Measurements from ENCODE around the gene PCGF3.
"Not testable (repeated sequence)": the region's sequence is repeated elsewhere in the genome, so short reads cannot be mapped to it uniquely, and the experiment has no call there.

Gene PCGF3

GRCh38 chr4:726838-727237 is 21.2 kb downstream of the PCGF3 start:
- no peak for DNase-seq

- no peak for DNase-seq
Measured at GRCh38 chr4:727576-727975, 21.9 kb downstream of the PCGF3 start.

GRCh38 chr4:729336-730315 is 24.0 kb downstream of the PCGF3 start:
- DNase-seq: no peak

DNA sequence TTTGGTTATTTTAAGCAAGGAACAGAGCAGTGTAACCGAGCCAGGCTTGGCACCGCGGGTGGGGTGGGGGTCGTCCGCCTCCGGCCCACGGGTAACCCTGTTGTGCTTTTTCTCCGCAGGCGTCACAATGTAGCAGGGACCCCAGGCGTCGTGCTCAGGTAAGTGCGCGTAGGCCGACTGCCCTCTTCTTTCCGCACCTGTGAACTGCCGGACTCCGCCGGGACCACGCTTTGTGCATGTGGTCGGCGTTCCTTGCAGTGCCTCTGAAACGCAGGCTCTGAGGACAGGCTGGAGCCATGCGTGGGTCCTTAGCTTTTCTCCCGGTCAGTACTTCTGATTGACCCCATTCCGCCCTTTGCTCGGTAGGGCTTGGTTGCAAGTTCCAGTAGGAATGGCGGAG is 24.9 kb downstream of the PCGF3 start:
- DNase-seq: no peak

DNA sequence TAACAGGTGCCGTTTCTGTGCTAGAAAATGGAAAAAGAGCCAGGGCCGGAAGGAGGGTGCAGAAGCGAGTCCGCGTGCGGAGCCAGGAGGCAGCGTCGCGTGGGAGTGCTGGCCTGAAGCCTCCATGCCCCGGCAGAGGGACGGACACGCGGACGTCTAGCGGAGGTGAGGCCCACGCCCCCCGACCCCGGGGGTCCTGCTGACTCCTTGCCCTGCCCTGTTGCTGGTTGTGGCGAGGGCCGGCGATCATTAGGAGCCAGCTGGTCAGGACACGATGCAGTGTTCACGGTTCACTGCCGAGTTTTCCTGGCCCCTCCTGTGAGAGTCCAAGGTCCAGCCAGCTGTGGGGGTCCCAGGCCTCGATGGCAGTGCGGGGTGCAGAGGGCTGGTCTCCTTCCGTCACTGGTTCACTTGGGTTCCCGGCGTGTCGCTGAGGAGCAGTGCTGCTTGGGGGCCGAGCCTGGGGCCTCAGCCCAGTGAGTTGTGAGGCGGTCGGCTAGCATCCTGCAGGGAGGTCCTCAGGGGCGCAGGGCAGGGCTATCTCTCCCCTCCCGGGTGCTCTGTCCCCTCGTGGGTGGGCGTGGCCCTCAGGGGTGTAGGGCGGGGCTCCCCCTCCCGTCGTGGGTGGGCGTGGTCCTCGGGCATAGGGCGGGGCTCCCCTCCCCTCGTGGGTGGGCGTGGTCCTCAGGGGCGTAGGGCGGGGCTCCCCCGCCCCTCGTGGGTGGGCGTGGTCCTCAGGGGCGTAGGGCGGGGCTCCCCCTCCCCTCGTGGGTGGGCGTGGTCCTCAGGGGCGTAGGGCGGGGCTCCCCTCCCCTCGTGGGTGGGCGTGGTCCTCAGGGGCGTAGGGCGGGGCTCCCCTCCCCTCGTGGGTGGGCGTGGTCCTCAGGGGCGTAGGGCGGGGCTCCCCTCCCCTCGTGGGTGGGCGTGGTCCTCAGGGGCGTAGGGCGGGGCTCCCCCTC is 25.6 kb downstream of the PCGF3 start:
- DNase-seq: not testable (repeated sequence)

GRCh38 chr4:731954-732353 is 26.3 kb downstream of the PCGF3 start:
- DNase-seq: not testable (repeated sequence)

DNA sequence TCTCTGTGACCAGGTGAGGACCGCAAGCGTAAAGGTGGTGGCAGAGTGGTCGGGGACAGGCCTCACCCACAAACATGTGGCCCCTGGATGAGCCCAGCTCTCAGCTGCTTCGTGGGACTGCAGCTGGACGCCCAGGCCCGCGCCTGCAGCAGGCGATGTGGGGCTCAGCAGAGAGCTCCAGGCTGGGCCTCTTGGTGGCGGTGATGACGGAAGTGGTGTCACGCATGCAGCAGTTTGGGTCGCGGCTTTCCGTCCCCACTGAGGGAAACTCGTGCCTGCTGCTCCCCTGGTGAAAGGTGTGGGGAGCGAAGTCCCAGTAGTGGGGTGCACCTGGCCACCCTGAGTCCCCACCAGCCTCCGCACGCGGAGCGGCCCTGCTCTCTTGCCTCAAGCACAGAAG is 26.9 kb downstream of the PCGF3 start:
- no peak for DNase-seq

- no peak for DNase-seq
Measured at GRCh38 chr4:732911-733630, 27.4 kb downstream of the PCGF3 start.

- no peak for DNase-seq
Measured at GRCh38 chr4:733631-733980, 28.0 kb downstream of the PCGF3 start.

- no peak for DNase-seq
Measured at GRCh38 chr4:734075-734474, 28.4 kb downstream of the PCGF3 start.

GRCh38 chr4:734951-735350 is 29.3 kb downstream of the PCGF3 start:
- no peak for DNase-seq

- no peak for DNase-seq
Measured at GRCh38 chr4:735583-735982, 30.0 kb downstream of the PCGF3 start.

GRCh38 chr4:736561-736960 is 30.9 kb downstream of the PCGF3 start:
- not testable (repeated sequence) for DNase-seq

GRCh38 chr4:738781-739280 is 33.2 kb downstream of the PCGF3 start:
- DNase-seq: no peak

DNA sequence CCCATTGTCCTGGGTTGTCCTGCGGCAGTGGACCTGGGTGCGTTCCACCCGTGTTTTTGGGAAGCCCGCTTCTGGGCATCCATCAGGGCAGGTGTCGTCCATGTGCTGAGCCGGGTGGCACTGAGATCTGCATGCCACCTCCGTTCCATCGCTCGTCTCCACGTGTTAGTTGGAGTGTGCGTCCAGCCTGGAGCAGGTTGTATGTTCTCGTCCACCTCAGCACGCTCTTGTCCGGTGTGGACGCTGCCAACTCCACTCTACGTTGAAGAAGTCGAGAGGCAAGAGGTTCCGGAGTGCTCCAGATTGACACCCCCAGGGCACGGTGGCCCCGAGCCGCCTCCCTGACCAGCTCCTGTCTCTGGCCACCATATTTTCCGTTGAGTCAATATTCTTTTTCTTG is 33.9 kb downstream of the PCGF3 start:
- no peak for DNase-seq

DNA sequence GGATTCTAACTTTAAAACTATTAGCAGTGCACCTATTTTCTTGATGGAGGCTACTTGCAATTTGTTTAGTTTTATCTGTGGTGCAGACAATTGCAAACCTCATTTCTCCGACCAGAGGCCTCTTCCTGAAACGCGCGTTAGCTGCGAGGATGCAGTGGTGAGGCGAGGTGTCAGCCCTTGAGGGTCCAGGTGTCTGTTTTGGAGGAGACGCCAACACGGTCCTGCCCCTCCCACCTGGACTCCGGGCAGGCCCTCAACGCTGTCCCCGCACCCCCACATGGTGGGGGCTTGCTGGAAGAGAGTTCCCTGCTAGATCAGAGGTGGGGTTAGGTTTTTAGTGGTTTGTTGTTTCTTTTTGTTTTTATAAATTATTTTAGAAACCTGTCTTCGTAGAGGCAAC is 34.4 kb downstream of the PCGF3 start:
- no peak for DNase-seq

DNA sequence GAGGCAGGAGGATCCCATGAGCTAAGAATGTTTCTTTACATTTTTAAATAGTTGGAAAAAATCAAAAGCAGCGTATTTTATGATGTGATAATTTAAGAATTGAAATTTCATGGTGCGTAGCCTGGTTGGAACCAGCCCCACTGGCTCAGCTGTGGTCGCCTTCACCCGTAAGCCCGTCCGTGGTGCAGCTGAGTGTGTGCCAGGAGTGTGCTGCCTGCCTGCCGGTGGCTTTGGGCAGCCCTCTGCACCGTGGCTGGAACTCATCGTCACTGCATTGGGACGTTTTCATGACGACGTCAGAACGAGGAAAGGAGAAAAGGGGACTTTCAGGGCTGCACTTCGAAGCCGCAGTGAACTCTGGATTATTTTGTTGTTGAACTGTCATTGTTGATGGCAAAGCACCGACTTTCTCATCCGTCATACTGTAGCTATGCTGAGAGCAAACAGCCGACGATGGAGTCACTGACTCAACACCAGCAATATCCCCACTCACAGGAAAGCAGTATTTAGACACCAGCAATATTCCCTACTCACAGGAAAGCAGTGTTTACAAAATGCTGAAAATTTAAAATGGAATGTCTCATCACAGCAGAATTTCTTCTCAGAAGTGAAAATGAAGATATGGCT is 35.1 kb downstream of the PCGF3 start:
- no peak for DNase-seq

- DNase-seq: no peak
Measured at GRCh38 chr4:742096-742741, 36.6 kb downstream of the PCGF3 start.

DNA sequence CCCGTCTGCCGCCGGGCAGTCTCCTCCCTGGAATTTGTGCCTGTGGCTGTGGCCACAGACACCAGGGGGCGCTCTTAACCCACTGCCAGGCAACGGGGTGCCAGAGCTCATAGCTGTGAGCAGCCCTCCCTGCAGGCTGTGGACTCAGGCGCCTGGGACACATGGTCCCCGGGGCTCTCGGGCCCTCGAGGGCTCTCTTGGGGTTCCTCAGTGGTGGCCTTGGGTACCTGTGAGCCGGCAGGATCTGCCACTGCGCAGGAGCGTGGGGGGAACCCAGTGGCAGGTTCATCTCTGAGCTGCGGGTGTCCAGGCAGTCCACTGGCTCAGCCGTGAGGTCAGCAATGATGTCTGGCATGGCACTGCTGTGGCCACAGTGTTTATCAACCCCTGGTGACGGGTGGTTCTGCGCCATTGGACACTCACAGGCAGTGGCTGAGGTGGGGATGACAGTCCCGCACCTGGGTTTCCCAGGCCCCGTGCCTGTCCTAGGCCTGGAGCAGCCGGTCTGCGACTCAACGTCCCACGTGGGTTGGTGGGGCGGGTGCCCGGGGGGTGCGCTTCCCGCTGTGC is 37.2 kb downstream of the PCGF3 start:
- DNase-seq: peak; percentile 31

DNA sequence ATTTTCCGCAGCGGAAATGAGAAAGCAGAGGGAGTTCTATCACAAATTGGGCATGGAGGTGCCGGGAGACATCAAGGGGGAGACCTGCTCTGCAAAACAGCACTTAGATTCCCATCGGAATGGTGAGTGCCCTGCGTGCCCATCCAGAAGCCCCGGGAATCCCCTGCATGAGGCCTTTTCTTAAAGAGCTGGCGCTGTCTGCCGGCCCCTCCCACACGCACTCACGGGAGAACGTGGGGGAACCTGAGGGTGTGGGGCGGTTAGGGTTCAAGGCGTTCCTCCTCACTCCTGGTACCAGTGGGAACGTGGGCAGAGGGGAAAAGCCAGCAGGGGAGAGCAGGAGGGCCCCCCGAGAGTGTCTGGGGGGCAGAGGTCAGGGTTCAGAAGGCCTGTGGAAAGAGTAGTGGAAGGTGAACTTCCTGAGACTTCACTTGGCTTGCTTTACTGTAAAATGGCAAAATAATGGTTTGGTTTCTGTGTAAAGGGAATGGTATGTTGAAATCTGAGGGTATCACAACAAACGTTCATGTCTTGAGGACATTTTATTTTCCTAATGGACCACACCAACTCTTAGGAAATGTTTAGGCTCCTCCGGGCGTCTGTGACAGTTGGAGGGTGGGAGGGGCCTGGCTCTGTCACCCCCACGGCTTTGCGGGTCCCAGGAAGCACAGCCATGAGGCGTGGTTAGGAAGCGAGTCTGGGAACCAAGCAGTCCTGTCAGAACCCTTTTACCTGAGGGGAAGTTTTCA is 38.0 kb downstream of the PCGF3 start:
- no peak for DNase-seq

Data from NCI-H1048 (cell line).